Heart left ventricle (tissue), 16 donors: ENCODE measurements around the gene OR5B12. TPM values are rescaled to one million over a fixed set of nuclear protein-coding genes. Genes with fewer than 3 reads are reported as not detected.

Source experiments
- ATAC-seq, 4 donors: fragments of 200-7000 bp; cut with Tn5 transposase; one replicate each; pipeline ENCODE4 v1.9.1; 2020 to 2022; ENCODE audit warnings: moderate library complexity in 4 of 4, mild to moderate bottlenecking in 3 of 4, moderate number of reproducible peaks in 1 of 4
- DNase-seq, 5 donors: peaks; one replicate each; pipeline ENCODE4 v3.0.0-alpha.2; 2020
- H3K27ac ChIP-seq, 12 donors: fragments of 200-600 bp; sonication (generic) in 4 of 12; one replicate each; pipeline versions ENCODE4 v1.5.0 to v1.8.0; 2016 to 2022; ENCODE audit warnings: mild to moderate bottlenecking in 2 of 12
- H3K27me3 ChIP-seq, 9 donors: fragments of 200-600 bp; sonication (generic) in 2 of 9; one replicate each; pipeline versions ENCODE4 v1.5.1 to v1.8.0; 2016 to 2022; ENCODE audit warnings: mild to moderate bottlenecking in 3 of 9
- H3K36me3 ChIP-seq, 9 donors: fragments of 200-600 bp; sonication (generic) in 2 of 9; one replicate each; pipeline versions ENCODE4 v1.5.0 to v1.8.0; 2018 to 2022; ENCODE audit warnings: mild to moderate bottlenecking in 2 of 9
- H3K4me1 ChIP-seq, 12 donors: fragments of 200-600 bp; sonication (generic) in 4 of 12; one replicate each; pipeline versions ENCODE4 v1.5.0 to v1.8.0; 2016 to 2022; ENCODE audit warnings: mild to moderate bottlenecking in 3 of 12
- H3K4me3 ChIP-seq, 12 donors: fragments of 200-600 bp; sonication (generic) in 4 of 12; one replicate each; pipeline versions ENCODE4 v1.5.0 to v1.8.0; 2017 to 2022; ENCODE audit warnings: mild to moderate bottlenecking in 9 of 12, moderate library complexity in 4 of 12
- H3K9me3 ChIP-seq, 12 donors: fragments of 200-600 bp; sonication (generic) in 4 of 12; one replicate each; pipeline versions ENCODE4 v1.5.0 to v1.8.0; 2016 to 2022; ENCODE audit warnings: mild to moderate bottlenecking in 1 of 12
- CTCF ChIP-seq, 12 donors: fragments of 200-600 bp; sonication (generic) in 4 of 12; IDR thresholded peaks; one replicate each; pipeline versions ENCODE4 v1.5.0 to v1.8.0; 2018 to 2022; ENCODE audit warnings: antibody characterized with exemption in 12 of 12, mild to moderate bottlenecking in 5 of 12
- POLR2A ChIP-seq, 2 donors: fragments of 450-650 bp; IDR thresholded peaks; one replicate each; pipeline ENCODE4 v1.6.1; 2017; ENCODE audit warnings: antibody characterized with exemption in 2 of 2, mild to moderate bottlenecking in 2 of 2, moderate library complexity in 2 of 2
- WGBS, 4 donors: extraction: QIAGEN DNeasy Blood & Tissue Kit in 2 of 4; methylation state at CpG; one replicate each; pipeline versions ENCODE4 v1.1.5 to v1.1.7; 2013 to 2018; 5-methylcytosine and 5-hydroxymethylcytosine counted together
- intact Hi-C, 10 donors: fragments of 100-400 bp; cut with DNase I; formaldehyde crosslinking; loops; one replicate each; pipeline versions ENCODE4 v1.11.1 to v1.14.2; 2022
- polyA plus RNA-seq, 2 donors: library from polyadenylated mRNA; stranded (reverse); fragments of 200-250 nt; gene quantifications; one replicate each; pipeline ENCODE4 v1.2.3, GENCODE V29; 2013
- total RNA-seq, 9 donors: library from RNA; depleted of rRNA in 2 of 9; stranded (reverse); fragments of >200 nt in 2 of 9; fragmentation: NEBNext Ultra II Directional in 3 of 9; extraction: Animal tissue kit (Norgen Biotek cat#: 25700) in 3 of 9; gene quantifications; one replicate each; pipeline versions ENCODE4 v1.1.0 to v1.2.4, GENCODE V29; 2016 to 2023
- donor health status: ischemic (EF 13 %, LVEDD 7.1; RV severe dilation, severe dysfunction).
- donor health status: healthy with polysubstance abuse.
- donor health status: DM: no; HTN: yes; CAD: no.
- donor health status: DM: no; HTN: no; CAD: no.
- donor health status: ischemic (EF 25% LVEDD 6.9; RV normal size, moderate dysfunction).
- donor health status: ischemic (EF 25% LVEDD 5.7; RV mildly dilated, moderate dysfunction).
- donor health status: healthy.
- donor health status: DM: yes; HTN: yes; CAD: no.
- donor health status: ischemic (EF 35%, LVEDD 5.7; RV mildly dilated, moderate dysfunction).
- donor health status: nonischemic (EF 11% LVEDD 7.7; RV severe dilation, severe dysfunction).
- donor health status: DM: yes; HTN: yes; CAD: no.
- donor health status: PGD.
- donor health status: ischemic (EF 29% LVEDD 5.4; RV normal size, mild dysfunction).
- donor health status: nonischemic (EF 23%, LVEDD 6.1; RV moderate dilation, normal function).

OR5B12 gene
- total and polyA plus RNA-seq, 11 donors, result not detected

- intact Hi-C loops, result loop anchor here in 1 of 10 donors (5.0 kb wide), 1 partner anchor 263 kb away; no protein-coding TSS in a partner anchor
- WGBS, 4 donors, result 83 to 90% (median 85%) methylated on average over 2 of the region's 2 CpGs
- no peak for DNase-seq
These were observed 46.5 kb downstream of the OR5B12 start for GRCh38 chr11:58395581-58395980.

GRCh38 chr11:58394195-58394594, 47.8 kb downstream of the OR5B12 start:
- TF ChIP-seq CTCF (IDR thresholded peaks at IDR 0.05), result no peak
- TF ChIP-seq POLR2A (IDR thresholded peaks at IDR 0.05), result no peak
- Histone ChIP-seq H3K27ac (no peak overlapping the region), H3K27me3 (no peaks in the 10 kb centered on the region), H3K4me1 (peaks cover 0 to 5% (median 0%) of the 10 kb centered on the region in 12 donors), H3K4me3 (no peak overlapping the region), H3K9me3 (peaks cover 0 to 12% (median 5%) of the 10 kb centered on the region in 12 donors), H3K36me3 (no peaks in the 10 kb centered on the region)
- ATAC-seq (peak in 1 of 4 donors; percentile 42), DNase-seq (no peak)
- intact Hi-C loops, result no loop called here

More at GRCh38 chr11:58395581-58395980, 46.5 kb downstream of the OR5B12 start:
- H3K36me3 ChIP-seq, result no peaks in the 10 kb centered on the region
- no peak overlapping the region for H3K4me3 ChIP-seq
- H3K9me3 ChIP-seq, result peaks cover 0 to 12% (median 5%) of the 10 kb centered on the region in 12 donors
- TF ChIP-seq POLR2A (IDR thresholded peaks at IDR 0.05), result no peak
- TF ChIP-seq CTCF (IDR thresholded peaks at IDR 0.05), result no peak
- ATAC-seq, result no peak
- no peaks in the 10 kb centered on the region for H3K27me3 ChIP-seq
- peaks cover 0 to 5% (median 0%) of the 10 kb centered on the region in 12 donors for H3K4me1 ChIP-seq
- no peak overlapping the region for H3K27ac ChIP-seq

GRCh38 chr11:58392746-58393145, 49.3 kb downstream of the OR5B12 start:
- intact Hi-C loops, result no loop called here
- WGBS, 4 donors, result 35 to 44% (median 38%) methylated on average over 1 of the region's 1 CpG
- no peak for DNase-seq
- no peak for TF ChIP-seq POLR2A (IDR thresholded peaks at IDR 0.05)
- no peak for TF ChIP-seq CTCF (IDR thresholded peaks at IDR 0.05)
- no peak overlapping the region for H3K4me3 ChIP-seq
- peaks cover 0 to 12% (median 5%) of the 10 kb centered on the region in 12 donors for H3K9me3 ChIP-seq
- no peaks in the 10 kb centered on the region for H3K36me3 ChIP-seq
- H3K4me1 ChIP-seq, result peaks cover 0 to 5% (median 0%) of the 10 kb centered on the region in 12 donors
- no peak for ATAC-seq
- H3K27me3 ChIP-seq, result no peaks in the 10 kb centered on the region
- H3K27ac ChIP-seq, result no peak overlapping the region

GRCh38 chr11:58391879-58392278, 50.2 kb downstream of the OR5B12 start:
- H3K9me3 ChIP-seq, result peaks cover 0 to 12% (median 5%) of the 10 kb centered on the region in 12 donors
- no peak for TF ChIP-seq POLR2A (IDR thresholded peaks at IDR 0.05)
- TF ChIP-seq CTCF (IDR thresholded peaks at IDR 0.05), result no peak
- intact Hi-C loops, result no loop called here
- no peak for DNase-seq
- H3K4me1 ChIP-seq, result peaks cover 0 to 5% (median 0%) of the 10 kb centered on the region in 12 donors
- H3K4me3 ChIP-seq, result no peak overlapping the region
- no peaks in the 10 kb centered on the region for H3K27me3 ChIP-seq
- no peak overlapping the region for H3K27ac ChIP-seq
- no peak for ATAC-seq
- no peaks in the 10 kb centered on the region for H3K36me3 ChIP-seq
- 91 to 97% (median 94%) methylated on average over 1 of the region's 1 CpG for whole genome bisulfite sequencing, 4 donors
